Measurements from ENCODE around the gene SCRT2. TPM values are rescaled to one million over a fixed set of nuclear protein-coding genes. Genes with fewer than 3 reads are reported as not detected.

SCRT2 gene
- polyA plus RNA-seq, 5 donors, result not detected

DNA sequence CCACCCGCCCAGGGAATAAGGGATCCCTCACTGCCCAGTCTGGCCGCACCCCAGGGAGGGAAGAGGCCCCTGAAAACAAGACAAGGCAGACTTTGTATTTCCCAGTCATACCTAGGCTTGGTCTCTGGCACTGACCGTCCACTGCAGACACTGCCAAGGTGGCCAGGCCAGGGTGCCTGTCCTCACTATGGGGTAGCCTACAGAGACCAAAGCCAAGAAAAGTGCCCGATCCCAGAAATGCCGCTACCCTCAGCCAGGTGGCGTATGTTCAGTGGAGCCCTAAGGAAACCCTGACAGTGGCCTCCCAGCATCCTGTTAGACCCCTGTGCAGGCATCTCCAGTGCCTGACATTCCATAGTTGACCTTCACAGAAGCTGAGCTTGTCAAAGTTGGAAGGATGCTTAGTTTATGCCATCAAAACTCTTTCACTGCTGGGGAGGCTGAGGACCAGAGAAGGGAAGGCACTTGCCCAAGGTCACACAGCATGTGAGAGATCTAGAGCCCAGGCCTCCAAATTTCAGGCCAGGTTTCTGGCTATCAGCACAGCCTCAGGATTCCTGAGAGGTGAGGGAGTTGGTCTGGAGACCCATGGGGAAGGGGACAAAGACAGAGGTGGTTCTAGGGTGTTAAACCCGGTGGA lies 2.5 kb downstream of the SCRT2 start:
- no peak for DNase-seq

DNA sequence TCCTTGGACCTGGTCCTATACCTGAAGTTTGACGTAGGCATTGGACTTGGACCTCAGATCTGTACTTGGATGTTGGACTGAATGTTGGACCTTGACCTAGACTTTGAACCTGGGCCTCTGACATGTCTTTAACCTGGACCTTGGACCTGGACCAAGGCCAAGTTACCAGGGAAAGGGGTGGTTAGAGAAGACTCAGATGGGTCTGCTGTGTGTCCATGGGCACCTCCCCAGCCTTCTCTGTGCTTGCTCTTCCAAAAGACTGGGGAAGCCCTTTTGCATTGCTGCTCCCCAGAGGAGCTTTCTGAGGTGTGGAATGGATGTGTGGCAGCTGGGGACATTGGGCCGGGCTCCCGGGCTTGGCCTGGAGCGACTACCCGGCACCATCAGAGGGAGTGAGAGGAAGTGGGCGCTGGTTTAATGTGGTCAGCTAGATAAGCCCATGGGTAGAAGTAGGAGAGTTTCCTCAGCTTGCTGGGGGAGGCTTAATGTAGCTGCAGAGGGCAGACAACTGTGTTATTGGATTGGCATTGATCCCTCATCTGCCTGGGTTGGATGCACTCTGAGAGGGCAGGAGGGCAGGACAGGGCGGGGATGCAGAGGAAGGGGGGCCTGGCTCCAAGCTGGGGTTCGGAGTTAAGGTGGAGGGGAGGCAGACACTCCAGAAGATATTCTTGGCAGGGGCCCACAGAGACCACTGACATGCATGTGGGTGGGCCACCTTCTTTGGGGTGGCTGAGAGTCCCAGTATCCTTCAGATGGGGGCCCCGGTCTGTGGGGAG lies 4.2 kb downstream of the SCRT2 start:
- DNase-seq, result no peak

DNA sequence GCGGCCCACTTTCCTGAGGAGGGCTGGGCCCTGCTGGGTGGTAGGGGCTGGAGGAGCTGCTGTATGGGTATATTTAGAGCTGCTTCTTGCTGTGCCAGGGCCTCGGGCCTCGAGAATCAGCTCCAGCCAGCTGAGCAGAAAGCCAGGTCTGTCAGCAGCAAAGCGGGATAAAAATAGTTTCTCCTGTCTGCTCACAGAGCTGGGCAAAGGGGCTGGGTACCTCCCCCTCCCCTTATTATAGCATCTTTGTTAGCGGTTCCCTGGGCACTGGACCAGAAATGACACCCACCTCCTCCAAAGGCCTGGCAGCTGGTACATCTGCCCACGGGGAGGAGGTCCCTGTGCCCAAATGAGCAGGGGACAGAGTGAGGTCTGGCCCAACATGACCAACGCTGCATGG lies 6.0 kb downstream of the SCRT2 start:
- DNase-seq, result no peak

DNA sequence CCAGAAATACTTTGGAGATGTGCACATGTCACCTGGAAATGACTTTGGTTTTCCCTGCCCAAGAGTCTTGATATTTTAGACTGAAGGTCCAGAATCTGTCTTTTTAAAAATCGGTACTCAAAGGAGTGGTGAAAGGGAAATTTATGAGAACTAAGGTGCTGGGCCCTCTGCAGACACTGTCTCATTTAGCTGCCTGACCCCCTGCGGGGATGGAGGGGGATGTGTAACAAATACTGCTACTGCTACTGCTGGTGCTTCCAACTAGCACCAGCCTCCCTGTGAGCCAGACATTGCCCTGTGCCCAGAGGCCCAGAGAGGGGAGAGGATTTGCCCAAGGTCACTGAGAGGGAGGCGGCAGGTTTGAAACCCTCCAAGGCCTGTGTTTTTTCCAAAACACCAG lies 7.0 kb downstream of the SCRT2 start:
- no peak for DNase-seq

DNA sequence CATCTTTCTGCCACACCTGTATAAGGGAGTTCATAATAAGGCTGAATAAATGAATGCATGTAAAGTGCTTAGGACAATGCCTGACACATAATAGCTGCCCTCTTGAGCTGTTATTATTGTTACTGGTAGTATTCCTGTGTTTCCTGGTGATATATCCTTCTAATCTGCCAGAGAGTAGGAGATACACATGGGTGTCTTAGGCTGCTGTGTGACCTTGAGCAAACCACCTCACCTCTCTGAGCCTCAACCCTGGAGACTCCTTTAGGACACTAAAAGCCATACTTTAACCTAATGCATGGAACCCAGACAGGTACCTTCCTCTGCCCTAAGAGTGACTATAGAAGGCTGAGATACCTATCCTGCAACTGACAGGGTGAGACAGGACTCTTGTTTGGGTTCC lies 7.6 kb downstream of the SCRT2 start:
- no peak for DNase-seq

DNA sequence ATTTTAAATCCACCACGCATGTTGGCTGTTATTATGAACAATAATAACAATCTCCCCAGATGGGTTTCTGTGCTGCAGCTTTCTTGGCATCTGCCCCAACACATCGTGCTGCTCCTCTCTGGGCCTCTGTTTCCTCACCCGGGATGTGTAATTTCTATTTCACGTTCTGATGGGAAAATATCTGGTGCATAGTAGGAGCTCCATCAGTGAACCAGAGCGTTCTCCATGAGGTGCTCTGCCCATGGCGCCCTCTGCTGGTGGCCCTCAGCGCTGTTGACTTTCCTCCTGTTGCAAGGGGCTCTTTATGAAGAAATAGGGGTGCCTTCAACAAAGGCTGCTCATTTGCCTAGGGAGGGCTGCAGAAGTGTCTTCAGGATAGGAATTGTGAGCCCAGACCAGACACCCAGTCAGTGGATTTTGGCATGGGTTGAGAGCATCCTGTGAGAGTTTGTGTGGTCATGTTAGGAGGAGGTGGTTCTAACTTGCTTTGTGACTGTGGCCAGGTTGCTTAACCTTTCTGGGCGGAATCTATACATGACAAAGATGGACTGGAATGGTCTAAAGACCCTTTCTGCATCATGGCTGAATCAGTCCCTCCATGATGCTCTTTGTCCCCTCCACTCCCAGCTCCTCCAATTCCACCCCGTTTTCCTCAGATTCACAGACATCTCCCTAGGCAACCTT lies 8.1 kb downstream of the SCRT2 start:
- DNase-seq, result no peak

DNA sequence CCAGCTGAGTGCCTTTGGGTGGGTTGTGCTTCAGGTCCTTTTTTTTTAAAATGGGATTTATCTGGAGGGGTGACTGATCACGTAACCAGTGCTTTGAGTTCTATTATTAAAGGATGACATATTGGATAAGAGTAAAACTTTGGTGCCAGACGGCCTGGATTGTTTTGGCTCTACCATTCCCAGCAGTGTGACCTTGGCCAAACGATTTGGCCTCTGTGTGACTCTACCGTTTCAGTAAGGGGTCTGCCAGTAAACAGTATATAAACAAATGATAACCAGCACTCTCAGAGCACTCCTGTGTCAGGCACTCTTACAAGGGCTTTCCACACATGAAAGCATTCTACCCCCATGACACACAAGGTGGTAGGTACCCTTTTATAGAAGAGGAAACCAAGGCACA lies 8.7 kb downstream of the SCRT2 start:
- DNase-seq, result no peak

DNA sequence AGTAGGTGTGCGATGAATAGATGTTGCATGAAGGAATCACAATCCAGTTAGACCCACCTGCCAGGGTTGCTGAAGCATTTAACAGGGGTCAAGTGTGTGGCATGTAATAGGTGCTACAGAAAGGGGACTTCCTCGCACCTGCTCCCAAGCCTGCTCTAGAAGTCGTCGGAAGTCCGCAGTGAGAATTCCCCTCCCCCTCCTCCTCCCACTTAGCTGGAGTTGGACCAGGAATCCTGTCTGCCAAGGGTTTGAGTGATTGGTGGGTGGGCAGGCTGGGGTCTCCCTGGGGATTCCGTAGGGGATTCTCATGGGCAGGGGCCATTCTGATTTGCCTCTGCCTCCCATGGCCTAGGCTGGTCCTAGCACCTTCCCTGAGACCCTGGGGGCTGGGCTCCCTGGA lies 10.3 kb downstream of the SCRT2 start:
- DNase-seq, result no peak

DNA sequence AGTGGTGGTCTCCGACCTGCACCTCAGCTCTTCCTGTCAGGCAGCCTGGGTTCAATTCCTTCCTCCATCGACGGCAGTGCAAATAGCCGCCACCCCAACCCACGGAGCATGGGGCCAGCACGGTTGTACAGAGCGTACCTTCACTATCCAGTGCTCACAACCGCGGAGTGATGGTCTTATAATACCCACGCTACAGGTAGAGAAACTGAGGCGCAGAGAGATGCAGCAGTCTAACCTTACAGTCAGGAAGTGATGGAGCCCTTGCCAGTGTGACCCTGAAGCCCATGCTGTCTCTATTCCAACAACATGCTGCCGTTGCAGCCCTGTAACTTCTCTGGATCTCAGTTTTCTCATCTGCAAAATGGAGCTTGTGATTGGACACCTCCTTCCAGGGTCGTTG lies 11.0 kb downstream of the SCRT2 start:
- no peak for DNase-seq

DNA sequence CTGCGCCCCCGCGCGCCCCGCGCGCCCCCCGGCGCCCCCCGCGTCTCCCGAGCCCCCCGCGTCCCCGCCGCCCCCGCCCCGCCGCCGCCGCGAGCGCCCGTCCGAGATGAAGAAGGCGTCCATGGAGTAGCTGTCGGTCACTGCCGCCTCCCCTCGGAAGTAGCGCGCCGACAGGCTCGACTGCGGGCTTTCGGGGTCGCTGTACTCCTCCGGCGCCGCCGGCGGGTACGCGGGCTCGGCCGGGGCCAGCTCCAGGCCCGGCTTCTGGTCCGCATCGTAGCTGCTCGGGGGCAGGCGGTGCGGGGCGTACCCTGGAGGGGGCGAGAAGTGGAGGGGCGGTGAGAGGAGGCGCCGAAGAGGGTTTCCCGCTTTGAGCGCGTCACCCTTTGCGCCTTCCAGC lies 11.5 kb downstream of the SCRT2 start:
- DNase-seq, result no peak

DNA sequence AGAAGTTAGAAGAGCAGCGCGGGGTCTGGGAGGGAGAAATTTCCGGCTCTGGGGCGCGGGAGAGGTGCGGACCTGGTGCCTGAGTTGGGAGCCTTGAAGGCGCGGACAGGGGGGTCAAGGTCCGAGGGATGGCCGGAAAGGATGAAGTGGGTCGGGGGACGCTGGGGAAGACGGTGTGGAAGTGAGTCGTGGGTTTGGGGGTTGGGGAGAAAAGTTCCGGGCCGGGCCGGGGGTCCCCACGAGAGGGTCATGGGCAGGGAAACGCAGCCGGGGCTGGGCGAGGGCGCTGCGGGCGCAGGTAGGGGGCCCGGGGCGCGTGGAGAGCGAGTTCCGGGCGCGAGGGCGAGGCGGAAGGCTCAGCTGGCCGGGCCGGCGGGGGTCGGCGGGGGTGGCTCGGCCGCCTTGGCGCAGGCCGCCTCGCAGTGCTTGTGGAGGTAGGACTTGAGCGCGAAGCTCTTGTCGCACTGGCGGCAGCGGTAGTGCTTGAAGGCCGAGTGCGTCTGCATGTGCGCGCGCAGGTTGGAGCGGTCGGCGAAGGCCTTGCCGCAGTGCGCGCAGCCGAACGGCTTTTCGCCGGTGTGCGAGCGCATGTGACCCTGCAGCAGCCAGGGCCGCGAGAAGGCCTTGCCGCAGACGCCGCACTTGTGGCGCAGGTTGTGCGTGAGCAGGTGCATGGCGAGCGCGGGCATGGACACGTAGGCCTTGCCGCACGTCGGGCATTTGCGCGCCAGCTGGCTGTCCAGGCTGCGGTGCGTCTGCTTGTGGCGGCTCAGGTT lies 12.1 kb downstream of the SCRT2 start:
- DNase-seq, result no peak

DNA sequence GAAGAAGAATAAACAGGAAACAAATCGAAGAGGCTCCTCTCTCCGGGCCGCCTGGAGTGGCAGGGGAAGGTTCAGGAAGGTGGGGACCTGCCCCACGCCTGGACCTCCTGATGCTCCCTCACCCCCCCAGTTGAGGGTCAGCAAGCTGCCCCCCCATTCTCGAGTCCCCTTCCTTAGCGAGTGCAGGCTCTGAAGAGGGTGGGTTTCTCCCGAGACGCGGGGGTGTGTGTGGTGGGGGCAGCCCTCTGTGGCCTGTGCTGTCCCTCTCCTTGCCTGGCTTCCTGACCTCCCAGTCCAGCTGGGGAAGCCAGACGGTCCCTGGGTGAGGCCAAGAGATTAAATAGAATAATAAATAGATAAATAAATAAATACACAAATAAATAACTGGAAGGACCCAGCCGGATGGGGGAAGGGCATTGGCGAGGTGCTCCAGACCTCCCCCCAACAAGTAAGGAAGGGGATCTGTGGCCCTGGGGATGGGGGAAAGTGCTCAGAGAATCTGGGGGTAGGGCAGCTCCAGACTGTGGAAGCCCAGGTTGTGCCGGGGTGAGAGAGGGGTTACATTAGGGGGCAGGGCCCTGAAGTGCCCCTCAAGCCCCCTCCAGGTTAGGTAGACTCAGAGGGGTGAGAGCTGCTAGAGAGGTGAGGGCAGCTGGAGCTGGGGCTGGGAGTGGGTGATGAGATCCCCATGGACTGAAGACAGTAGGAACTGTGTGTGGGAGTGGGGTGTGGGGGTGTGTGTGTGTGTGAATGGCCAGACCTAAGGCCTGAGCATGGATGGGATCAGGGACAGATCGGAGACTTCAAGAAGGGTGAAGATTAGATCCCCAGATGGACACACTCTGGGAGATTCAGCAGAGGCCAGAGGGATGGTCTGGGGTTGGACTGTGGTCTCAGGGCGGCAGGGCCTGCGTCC lies 13.1 kb downstream of the SCRT2 start:
- no peak for DNase-seq

DNA sequence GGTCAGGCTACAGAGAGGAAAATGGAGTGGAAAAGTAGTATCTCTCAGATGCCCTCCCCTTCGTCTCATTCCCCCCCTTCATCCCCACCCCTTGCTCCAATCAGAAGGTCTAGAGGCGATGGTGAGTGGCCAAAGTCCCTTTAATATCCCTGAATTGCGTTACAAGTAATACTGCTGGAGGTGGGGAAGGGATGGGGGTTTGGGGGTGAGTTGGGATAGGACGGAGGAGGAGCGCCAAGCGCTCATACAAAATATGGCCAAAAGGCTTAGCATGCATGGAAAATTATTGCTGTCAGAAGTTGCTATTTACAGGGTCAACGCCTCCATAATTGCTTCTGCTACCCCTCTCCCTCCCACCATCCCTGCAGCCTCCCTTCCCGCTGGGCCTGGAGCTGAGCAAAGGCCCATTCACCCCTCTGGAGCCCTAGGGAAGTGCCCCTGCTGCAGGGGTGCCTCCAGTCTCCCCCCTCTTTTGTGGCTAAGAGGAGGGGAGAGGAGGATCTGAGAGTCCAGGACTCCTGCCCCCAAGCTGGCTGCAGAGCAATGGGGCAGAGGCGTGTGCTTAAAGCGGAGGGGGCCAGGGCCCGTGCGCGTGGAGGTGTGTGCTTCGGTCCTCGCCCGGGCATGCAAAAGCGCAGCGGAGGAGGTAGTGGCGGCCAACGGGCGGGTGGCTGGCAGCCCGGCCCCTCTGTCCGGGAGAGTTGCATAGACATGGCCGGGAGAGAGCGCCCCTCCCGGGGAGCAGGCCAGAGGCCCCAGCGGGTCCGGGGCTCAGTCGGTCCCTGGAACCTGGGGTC lies 13.9 kb downstream of the SCRT2 start:
- no peak for DNase-seq

DNA sequence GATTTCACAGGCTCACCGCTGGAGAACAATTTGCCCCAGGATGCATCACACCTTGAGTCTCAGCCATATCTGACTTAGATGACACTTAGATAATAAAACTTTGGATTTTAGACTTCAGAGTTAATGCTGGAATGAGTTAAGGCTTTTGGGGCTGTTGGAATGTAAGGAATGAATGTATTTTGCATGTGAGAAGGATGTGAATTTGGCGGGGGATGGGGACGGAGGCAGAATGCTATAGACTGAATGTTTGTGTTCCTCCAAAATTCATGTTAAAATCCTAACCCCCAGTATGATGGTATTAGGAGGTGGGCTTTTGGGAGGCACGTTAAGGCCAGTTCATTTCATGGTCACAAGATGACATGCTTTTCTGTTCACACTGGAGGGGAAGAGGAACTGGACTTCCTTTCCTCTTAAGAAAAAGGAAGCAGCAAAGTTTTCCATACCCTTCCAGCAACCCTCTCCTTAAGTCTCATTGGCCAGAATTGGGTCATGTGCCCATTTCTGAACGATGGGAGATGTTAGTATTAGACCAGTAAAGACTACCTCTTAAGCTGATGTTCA lies 16.8 kb downstream of the SCRT2 start:
- DNase-seq, result no peak

DNA sequence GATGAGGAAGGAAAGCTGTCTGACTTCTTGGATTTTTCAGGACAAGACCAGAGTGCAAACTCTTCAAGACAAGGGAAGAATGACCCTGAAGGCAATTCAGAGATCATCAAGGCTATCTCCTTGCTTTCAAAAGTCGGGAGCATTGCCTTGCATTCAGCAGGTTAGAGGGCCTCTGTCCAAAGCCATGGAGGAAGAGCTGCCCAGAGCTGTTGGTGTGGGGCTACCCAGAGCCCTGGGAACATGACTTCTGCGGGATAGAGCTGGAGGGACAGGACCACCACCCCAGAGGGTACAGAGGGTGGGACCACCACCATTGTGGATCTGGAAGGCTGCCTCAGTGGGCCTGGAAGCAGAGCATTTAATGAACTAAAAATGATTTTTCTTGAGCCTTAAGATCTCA lies 17.4 kb downstream of the SCRT2 start:
- no peak for DNase-seq

DNA sequence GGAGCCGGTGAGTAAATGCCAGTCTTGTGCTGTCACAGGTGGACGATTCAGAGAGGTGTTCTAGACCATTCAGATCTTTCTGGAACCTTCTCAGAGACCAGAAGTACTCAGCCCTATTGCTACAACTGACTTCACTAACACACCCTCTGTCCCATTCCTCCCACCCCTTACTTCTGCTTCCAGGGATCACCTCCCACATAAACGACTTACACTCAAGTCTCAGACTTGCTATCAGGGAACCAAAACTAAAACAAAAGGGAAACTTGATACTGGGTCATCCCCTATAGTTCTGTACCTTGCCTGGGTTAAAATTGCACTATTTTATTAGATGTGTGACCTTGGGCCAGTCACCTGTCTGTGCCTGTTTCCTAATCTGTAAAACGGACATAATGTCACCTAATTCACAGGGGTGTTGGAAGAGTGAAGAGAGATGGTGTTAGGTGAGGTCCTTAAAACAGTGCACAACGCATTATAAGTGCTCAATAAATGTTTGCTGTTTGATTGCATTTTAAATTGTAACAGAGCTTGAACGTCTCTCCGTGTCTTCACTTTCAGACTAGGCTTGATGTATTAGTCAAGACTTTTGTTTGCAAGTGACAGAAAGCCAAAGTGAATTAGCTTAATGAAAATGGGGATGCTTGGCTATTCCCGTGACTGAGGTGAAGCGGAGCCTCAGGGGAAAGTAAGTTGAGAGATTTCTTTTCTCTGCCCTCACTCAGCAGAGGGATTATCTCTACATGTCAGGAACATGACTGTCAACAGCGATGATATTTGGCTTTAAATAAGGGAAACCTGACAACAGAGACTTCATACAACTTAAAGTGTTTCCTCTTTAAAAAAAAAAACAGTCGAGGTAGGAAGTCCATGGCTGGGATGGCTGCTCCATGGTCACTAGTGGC lies 19.6 kb downstream of the SCRT2 start:
- DNase-seq, result no peak

DNA sequence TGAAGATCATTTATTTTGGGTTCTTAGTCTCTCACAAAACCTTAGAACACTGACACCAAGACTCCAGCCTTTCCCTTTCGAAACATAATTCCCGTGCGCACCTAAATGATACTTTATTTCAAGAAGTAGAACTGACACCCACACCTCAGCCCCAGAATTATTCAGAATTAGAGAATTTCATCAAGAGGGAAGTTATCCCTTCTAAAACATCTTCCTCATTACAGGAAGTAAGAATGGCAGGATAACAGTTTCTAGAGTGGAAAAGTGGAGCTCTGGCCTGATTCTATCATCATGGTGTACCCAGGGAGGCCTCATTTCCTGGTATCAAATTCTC lies 21.2 kb downstream of the SCRT2 start:
- no peak for DNase-seq

DNA sequence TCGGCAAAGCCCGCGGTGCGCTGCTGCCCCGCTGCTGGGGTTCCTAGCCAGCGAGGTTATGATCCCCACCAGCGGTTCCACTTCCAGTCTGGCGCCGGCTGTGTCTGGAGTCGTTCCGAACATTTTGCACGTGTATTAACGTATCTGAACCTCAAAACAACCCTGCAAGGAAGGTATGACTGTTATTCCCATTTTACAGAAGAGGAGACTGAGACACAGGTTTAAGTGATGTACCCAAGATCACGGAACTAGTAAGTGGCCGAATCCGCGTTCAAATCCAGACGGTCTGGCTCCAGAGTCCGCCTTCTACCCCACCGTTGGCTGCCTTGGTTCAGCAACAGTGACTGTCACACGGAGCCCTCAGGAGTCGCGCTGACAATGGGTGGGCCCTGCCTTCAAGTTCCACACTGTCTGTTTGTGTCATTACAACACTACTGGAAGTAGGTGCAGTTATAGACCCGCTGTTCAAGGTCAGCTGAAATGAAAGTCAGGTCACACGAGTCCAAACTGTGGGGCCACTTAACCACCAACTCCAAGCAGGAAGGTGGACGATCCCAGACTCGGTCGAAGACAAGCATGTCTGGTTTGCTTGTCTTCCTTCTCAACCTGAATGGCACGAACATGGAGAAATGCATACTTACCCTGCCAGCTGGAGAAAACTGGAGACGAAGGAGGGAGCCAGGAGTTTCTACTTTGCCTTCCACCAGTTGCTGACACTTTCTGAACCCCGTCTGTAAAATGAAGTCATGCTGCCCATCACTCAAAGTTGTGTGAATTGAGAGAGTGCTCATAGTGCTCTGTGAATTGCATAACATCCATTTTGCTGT lies 21.8 kb downstream of the SCRT2 start:
- no peak for DNase-seq

All from right lung (tissue), 5 donors.